ENCODE measurements around the gene IREB2.
A peak's percentile ranks its signal among the peaks of the same experiment; 100 is the strongest.

IREB2 gene

DNA sequence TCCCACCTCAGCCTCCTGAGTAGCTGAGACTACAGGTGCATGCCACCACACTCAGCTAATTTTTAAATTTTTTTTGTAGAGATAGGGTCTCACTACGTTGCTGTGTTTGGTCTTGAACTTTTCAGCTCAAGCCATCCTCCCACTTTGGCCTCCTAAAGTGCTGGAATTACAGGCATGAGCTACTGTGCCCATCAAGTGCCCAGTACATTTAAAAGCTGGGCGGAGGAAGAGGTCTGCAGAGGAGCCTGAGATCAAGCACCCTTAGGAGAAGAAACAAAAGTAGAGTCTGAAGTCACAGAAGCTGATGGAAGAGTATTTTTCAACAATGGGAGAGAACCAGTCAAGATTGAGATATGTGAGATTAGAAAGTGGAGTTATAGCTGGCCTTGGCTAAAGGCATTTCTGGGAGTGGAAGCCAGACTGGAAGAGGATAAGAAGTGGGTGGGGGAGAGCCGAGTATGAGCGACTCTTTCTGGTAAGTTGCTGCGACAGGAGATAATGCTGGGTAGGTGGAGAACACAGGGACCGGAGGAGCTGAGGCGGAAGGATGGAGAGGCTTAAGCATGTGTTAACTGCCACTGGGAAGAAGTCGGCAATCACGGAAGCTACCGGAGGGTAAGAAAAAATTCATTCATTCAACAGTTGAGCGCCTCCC is 782 bp upstream of the IREB2 start:
- no peak for DNase-seq

DNA sequence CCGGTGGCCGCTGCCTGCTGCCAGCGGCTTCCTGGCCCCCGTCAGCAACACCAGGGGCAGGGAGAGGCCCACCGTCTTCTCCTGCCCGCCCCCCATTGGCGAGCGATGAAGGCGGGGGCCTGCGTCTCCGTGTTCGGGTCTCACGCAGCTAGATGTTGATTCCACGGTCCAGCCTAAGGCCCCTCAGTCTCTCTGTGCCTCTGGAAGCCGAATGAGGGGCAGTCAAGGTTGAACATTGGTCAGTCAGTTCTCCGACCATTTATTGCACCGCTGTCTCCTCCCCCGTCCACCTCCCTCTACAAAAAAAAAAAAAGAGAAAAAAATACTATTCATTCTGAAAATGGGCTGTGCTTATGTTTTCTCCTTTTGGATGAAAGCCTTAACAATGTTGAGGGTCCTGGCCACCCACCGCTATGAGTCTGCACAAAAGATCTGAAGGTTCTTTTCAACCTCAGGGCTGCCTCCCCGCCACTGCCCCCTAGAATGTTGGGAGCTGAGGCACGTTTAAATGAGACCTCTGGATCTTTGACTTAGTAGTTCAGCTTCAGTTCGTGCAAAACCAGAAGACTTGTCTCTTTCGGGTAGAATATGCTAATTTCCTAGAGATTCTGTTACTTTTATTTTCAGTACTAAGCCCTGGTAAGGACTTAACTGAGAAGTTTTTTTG is 736 bp downstream of the IREB2 start:
- no peak for DNase-seq

DNA sequence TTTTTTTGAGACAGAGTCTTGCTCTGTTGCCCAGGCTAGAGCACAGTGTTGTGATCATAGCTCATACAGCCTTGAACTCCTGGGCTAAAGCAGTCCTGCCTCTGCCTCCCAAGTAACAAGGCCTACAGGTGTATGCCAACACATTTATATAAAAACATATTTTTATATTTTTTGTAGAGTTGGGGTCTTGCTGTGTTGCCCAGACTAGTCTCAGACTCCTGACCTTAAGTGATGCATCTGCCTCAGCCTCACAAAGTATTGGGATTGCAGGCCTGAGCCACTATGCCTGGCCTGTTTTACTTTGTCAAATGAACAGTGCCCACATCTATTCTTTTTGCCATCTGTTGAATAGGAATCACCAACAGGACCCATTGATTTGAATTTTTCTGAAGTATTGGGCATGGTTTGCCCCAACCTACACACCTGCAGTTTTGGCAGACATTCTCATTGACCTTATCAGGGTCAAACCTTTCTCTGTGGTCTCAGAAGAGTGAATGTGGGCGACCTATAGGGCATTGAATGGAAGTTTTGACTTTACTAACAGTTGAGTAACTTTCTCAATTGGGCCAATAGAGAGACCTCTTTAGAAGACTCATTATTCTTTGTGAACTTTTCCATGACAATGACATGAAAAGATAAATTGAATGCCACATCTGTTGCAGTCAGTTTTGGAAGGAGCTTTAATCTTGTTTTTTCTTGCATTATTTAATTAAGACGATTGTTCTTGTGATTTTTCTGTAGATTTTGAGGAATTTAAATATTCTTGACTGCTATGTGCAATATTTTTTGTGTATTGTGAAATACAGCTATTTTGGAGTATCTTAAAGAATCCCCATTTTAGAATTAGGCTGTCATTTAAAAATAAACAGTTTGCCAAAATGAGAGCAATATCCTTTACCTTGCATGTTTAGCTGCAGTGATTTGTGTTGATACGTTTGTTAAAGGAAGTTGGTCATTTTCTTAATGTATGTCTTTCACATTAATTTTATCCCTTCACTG is 2.7 kb downstream of the IREB2 start:
- DNase-seq: no peak

DNA sequence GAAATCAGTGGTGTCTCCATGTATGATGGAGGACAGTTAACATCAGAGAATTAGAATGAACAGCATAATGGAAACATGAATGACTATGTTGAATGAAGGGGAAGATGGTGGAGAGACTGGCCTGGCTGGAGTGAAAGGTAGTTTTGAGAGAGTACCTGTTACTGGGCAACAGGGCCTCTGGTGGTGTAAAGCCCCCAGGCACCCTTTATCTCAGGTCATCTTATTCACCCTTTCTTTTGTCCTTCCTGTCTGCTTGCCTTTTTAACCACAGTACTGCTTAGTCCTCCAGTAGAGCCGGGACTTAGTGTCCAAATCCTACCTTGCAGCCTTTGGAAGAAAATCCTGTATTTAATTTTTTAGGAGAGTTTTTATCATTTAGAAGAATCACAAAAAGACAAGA is 6.2 kb downstream of the IREB2 start:
- DNase-seq: no peak

DNA sequence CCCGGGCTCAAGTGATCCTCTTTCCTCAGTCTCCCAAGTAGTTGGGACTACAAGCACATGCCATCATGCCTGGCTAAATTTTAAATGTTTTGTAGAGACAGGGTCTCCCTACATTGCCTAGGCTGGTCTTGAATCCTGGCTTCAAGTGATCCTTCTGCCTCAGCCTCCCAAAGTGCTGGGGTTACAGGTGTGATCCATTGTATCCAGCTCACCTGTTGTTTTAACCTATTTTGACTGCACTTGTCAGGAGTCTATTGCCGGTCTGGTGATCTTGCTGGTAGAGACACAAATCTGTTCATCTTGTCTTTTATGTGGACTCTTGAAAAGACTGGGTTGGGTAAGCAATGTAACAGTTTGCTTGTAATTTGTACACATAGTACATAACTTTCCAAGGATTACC is 7.9 kb downstream of the IREB2 start:
- no peak for DNase-seq

DNA sequence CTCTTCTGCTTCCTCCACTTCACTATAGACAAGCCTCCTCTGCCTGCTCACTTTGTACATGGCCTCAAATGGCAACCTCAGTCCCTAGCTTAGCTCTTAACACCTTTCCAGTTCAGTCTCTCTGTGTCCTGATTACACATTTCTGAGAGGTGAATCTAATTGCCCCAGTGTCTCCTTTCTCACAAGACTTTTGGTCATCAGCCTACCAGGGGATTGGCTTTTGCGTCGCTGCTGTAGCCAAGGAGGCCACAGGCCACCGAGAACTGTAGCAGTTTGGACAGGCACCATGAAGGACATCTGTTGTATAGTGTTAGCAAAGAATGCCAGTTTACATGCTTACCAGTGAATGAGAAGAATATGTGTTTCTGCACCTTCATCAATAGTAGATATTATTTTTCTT is 8.5 kb downstream of the IREB2 start:
- no peak for DNase-seq

DNA sequence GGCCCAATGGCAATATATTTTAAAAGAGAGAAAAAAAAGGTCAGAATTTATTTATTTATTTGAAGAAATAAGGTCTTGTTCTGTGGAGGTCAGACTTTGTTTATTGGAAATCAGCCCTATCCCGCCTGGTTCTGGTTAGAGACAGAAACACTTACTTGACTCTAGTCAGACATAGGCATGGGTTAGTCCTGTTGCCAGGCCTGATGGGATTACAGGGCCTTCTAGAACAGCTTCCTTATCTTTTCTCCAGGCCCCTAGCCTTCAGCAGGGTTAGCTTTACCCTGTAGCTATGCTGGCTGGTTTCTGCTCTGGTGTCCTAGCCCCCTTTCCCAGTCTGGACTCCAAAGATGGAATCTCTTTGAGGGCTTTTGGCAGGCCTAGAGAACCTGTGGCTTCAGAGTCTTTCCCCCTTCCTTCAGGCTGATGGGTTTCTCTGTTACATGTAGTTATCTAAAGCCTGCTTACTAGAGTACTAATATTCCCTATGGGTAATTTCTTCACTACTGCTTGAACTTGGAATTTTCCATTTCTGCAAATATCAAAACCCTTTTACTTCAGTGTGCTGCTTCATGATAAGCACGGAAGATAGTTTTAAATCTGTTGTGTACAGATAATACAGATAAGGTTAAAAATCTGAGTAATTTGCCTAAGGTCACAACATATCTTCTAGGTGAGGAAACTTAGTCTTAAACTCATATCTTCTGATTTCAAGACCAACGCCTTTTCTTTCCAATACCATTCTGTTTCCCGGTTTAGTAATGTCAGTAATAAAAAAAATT is 10.6 kb downstream of the IREB2 start:
- no peak for DNase-seq

DNA sequence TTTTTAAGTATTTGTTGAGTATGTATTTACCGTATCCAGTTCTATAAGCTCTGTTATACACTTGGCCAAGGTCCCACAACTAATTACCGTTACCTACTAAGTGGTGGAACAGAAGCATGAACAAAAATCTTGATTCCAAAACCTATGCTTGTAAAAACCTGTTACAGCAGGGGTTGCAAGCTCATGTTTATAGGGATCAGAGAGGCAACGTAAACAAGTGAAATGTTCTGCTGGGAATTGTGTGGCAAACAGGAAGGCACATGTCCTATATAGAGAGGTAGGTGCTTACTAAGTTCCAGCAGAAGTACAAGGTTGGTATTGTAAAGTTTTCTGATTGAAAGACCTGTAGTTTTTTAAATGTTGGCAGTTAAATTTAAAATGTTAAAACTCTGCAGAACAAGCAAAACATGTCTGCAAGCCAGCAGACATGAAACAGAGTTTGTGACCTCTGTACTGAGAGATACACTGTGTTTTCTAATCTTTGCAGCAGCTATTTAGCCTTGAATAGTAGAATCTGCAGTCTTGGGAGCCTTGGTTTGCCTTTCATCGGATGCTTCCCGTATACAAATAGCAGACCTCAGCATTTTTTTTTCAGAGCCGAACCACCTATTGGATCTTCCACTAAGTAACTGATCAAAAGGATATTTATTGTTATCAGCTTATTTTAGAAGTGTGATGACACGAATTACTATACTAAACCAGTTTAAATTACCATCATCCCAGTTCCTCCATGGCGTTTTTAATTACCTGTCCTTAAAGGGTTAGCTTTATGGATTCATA is 11.4 kb downstream of the IREB2 start:
- no peak for DNase-seq

DNA sequence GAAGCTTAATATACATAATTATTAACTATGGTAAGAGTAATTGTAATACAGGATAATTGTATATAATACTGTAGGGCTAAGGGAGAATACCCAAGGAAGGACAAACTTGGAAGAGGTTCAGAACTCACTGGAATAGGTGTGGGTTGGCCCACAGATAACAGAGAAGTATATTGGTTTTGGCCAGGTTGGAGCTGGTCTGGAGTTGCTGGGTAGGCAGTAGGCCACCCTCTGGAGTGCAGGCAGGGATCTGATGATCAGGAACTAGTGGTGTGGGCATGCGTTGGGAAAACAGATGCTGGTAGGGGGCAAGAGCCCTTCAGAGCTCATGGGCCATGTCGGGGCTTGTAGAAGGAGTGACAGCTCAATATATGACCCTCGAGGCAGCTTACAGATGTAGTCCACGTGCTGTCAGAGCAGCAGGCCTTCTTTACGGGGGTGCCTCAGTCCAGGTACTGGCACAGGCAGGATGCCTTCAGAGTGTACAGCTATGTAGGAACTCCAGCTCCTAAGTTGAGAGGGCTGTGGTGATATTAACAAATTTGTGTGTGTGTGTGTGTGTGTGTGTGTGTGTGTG is 12.4 kb downstream of the IREB2 start:
- DNase-seq: no peak

DNA sequence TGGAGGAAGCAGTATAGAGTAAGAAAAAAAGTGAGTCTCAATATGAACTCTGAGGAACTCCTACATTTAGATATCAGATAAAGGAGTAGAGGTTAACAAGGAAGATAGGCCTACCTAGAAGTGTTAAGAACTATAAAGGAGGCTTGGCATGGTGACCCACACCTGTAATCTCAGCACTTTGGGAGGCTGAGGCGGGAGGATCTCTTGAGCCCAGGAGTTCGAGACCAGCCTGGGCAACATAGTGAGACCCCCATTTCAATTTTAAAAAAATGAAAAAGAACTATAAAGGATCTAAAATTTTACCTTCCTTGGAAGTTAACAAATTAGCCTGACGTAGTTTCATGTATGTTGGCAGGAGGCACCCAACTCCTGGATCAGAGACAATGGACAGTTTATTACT is 14.5 kb downstream of the IREB2 start:
- no peak for DNase-seq

DNA sequence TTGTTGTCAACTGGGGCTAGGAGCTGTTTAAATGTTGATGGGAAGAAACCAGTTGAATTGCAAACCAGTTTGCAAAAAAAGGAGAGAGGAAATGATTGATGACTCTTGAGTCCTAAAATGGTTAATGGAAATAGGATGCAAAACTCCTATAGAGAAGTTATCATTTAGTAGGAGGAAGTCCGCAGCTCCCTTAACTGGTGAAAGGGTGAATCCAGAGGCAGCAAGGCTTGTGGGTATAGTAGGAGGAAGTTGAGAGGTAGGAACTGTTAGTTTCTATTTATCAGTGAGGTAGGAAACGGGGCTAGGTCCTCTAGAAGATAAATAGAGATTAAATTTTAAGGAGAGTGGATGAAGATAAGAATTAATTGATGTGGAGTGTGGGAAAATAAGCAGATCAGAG is 15.4 kb downstream of the IREB2 start:
- peak; percentile 9 for DNase-seq

DNA sequence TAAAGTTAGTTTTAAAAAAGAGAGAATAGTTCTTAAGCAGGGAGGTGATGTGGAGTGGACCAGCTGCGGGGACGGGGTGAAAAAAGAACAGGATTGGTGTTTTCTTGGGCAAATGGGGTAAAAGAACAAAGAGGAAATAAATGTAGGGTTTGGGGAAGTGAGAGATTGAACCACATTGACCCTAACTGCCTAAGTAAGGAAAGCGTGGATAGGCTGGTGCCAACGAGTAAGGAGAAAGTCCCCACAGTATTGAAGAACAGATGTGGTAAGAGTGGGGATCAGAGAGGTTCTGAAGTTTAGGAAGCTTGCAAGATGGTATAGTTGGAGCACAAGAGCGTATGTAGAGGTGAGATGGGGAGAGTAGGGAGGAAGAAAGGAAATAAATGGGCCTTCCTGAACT is 17.0 kb downstream of the IREB2 start:
- DNase-seq: peak; percentile 39

DNA sequence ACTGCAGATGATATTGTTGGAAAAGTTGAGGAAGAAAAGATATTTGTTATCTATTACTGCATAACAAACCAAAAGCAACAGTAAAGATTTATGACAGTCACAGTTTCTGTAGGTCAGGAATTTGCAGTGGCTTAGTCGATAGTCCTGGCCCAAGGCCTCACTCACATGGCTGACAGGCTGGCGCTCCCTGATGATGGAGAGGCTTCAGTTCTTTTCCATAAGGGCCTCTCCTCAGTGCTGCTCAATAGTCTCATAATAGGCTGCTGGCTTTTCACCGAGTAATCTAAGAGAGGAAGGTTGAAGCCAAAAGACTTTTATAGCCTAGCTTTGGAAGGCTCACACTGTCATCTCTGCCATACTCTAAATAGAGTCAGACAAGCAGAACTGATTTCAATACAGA is 17.7 kb downstream of the IREB2 start:
- DNase-seq: no peak

DNA sequence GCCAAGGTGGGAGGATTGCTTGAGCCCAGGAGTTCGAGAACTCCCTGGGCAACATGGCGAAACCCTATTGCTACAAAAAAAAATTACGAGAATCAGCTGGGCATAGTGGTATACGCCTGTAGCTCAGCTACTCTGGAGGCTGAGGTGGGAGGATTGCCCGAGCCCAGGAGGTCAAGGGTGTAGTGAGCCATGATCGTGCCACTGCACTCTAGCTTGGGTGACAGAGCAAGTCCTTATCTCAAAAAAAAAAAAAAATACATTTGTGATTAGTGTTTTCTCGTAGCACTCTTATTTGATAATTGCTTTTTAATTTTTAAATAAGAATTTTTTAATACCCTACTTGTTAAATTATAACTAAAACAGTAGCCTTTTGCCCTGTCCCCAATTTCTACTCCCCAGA is 18.4 kb downstream of the IREB2 start:
- no peak for DNase-seq

DNA sequence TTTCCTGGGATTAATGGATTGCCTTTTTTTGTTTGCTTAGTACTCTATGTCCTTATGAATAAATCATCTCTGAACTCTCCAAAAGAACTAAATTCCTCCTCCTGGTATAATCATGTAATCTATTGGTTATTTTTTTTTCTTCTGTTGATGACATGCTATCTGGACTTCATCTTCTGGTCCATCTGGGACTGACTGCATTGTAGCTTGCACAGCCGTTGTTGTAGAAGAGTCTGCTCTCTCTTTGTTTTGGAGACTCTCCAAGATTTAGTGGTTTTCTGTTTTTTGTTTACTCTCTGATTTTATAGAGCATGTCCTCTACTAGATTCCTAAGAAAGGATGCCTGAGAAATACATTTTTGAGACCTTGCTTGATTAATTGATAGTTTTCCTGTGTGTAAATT is 19.1 kb downstream of the IREB2 start:
- DNase-seq: no peak

DNA sequence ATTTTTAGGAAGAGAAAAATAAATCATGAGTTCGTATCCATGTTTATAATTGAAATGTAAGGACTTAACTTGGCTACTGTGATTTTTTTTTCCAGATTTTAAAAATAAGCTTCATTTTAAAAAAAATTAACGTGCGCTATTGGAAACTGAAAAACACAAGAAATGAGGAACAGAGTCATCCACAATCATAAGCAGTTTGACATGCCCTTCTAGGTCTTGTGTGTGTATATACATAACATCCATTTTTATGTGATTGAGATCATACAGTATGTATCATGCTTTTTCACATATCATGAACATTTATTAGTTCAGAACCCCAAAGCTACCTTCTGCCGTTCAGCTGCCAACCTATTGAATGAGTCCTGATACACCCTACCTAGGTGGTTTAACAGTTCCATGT is 22.7 kb downstream of the IREB2 start:
- no peak for DNase-seq

DNA sequence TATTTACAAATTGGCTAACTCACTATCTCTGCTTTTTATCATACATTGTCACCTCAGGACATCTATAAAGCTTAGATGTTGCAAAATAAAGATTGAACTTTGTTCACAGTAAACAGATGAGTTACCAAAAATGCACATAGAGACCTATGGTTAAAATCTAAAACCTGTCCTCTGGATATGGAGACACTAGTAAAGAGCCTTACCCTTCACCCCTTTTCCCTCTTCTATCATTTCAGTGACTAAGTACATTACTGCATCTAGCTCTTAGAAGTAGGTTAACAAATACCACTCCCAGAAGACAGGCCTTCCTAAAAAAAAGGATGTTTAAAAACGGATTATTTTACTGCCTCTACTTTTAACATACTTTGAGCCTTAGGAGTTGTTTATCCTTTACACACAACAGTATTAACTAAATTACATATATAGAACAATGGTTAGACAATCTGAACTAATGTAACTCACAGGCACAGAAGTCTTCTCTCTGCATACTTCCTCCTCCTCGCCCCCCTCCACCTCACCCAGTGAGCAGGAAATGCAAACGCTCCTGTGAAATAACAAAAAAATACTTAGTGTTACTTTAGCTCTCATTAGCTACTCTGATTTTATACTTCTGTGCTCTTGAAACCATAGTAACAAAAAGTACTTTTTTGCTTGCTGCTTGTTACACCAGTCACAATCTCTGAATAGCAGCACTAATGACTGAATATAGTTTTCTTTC is 23.3 kb downstream of the IREB2 start:
- no peak for DNase-seq

DNA sequence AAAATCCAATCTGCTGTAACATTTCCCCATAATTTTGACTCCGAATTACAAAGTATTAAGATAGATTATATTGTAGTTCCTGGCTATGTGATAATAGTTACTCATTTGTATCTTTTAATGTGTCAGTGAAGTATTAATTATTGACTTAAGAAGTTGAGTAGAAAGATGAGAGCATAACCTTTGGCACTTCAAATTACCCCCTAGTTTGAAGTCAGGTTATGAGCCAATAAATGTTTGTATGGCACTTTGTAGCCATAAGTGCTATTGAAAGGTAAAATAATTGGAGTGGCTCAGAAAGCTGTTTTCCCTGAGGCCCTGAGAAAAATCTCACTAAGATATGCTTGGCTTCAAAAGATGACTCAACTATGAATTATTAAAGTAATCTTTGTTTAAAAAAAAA is 31.0 kb downstream of the IREB2 start:
- DNase-seq: no peak

DNA sequence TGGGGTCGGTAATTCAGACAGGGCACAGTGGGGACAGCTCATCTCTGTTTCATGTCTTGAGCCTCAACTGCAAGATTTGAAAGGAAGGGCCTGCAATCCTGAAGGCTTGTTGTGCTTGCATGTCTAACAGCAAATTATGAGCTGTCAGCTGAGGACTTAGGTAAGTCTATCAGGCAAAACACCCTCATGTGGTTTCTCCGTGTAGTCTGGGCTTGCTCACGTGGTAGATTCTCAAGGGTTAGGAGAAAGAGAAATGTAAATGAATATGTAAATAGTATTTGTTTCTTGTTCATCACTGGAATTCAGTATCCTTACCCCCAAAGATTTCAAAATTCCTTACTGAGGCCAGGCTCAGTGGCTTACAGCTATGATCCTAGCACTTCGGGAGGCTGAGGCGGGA is 39.3 kb downstream of the IREB2 start:
- DNase-seq: no peak

DNA sequence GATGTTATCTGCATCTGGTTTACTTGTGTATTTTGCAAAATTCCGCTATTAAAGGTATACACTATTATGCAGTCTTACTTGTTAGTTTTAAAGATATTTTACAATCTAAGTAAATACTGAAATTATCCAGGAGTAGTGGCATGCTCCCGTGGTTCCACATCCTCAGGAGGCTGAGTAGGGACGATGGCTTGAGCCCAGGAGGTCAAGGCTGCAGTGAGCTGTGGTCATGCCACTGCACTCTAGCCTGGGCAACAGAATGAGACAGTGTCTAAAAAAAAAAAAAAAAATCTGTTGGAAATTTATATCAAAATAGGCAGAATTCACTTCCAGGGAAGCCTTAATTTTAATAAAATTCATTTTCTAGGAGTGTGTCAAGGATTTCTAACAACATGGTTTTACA is 41.6 kb downstream of the IREB2 start:
- DNase-seq: no peak

DNA sequence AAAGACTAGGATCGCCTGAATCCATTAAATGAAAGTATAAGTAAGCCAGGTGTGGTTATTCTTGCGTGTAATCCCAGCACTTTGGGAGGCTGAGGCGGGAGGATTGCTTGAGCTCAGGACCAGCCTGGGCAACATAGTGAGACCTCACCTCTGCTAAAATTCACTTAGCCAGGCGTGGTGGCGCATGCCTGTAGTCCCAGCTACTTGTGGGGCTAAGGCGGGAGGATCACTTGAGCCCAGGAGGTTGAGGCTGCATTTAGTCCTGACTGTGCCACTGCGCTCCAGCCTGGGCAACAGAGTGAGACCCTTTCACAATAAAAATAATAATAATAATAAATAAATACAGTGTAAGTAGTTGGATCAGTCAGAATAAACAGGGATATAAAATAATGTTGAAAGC is 43.9 kb downstream of the IREB2 start:
- no peak for DNase-seq

Data from GDM1 (cell line).